GM12872 (cell line): Measurements from ENCODE around the gene BMP5.

Source experiments
- CTCF ChIP-seq: IDR thresholded peaks from 3 replicates; pipeline ENCODE4 v1.5.1; 2011; ENCODE audit warnings: low read depth, mild to moderate bottlenecking, low read length, moderate library complexity; ENCODE audit not compliant: insufficient read depth

Gene BMP5

DNA sequence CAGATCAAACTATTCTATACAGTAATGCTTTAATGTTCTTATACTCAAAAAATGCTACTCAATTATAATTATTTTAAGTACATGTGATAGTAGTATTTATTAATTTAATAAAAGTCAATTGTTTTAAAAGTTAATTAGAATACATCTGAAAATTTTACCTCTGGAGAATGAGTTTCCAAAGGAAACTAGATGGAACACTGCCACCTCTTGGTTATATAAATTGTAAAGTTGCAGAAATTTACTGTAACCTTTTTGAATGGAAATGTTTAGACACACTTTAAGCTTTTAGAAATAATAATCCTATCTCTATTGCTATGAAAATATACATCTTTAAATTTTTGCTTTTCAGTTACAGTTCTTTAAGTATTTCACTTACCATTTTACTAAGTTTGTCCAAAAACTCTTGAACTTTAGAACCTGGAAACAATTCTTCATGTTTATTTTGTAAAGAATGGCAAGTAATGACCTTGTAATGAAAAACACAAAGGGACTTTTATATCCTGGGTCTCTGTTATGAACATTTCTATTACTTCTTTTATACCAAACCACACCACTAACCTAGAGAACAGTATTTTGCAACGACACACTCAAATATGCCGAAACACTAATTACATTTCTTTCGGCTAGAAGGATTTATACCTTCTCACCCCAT is 10.9 kb upstream of the BMP5 start:
- 0 out of 3 replicates have a peak, but pooled peaks have one; percentile 8 for TF ChIP-seq CTCF

- TF ChIP-seq CTCF = no peak
Observed at GRCh38 chr6:55882718-55883569, 7.6 kb upstream of the BMP5 start.

DNA sequence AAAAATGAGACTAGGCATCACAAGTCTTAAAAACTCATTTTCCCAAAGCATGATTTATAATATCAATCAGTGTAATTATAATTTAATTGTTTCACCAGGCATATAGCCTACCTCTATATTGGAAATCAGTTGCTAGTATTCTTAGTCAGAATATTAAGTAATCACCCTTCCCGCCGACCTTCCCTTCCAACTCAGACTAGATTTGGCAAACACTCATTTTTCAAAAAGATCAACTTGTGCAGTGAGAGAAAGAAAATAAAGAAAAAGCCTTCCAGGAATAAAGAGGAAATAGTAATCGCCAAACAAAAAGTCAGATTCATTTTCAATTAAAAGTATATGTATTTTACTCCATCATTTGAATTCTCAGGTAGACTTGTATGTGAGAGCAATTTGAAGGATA is 1.9 kb upstream of the BMP5 start:
- TF ChIP-seq CTCF = no peak

DNA sequence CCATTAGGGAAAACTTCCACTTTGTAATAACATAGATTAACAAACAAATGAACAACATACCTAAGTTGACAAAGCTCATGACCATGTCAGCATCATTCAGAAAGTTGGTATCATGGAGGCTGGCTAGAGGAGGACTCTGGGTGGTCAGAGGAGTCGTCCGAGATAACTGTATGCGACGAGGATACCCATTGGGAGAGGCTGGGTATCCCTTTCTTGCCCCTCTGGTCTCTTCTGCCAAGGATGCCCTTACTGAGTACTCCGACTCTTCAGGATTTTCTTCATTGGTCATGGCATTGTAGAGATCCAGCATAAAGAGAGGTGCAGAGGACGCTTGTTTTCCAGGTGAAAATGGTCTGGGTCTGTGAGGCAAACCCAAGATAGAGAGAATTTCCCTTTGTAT is 1.1 kb downstream of the BMP5 start:
- no peak for TF ChIP-seq CTCF

GRCh38 chr6:55872866-55873265 is 2.5 kb downstream of the BMP5 start:
- TF ChIP-seq CTCF = no peak

- TF ChIP-seq CTCF = no peak
Observed at GRCh38 chr6:55870181-55870813, 5.1 kb downstream of the BMP5 start.

- no peak for TF ChIP-seq CTCF
Observed at GRCh38 chr6:55869674-55870073, 5.7 kb downstream of the BMP5 start.
